ENCODE results near the gene ZNF3.

The ZNF3 gene

DNA sequence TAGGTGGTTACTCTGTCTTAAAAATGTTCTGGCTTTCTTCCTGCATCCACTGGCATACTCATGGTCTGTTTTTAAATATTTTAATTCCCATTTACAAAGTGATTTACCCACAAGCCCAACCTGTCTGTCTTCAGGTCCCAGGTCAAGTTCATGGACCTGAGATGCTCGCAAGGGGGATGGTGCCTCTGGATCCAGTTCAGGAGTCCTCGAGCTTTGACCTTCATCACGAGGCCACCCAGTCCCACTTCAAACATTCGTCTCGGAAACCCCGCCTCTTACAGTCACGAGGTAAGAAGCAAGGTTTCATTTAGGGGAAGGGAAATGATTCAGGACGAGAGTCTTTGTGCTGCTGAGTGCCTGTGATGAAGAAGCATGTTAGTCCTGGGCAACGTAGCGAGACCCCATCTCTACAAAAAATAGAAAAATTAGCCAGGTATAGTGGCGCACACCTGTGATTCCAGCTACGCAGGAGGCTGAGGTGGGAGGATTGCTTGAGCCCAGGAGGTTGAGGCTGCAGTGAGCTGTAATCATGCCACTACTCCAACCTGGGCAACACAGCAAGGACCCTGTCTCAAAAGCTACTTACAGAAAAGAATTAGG, 57.4 kb downstream of the ZNF3 start:
- DNase-seq: no peak
- in situ Hi-C loops (cut with HindIII; ENCODE audit: low pct_ligation_motif_present, low pct_unique_long_range_greater_than_20kb, low sequenced_read_pairs): no loop called here

DNA sequence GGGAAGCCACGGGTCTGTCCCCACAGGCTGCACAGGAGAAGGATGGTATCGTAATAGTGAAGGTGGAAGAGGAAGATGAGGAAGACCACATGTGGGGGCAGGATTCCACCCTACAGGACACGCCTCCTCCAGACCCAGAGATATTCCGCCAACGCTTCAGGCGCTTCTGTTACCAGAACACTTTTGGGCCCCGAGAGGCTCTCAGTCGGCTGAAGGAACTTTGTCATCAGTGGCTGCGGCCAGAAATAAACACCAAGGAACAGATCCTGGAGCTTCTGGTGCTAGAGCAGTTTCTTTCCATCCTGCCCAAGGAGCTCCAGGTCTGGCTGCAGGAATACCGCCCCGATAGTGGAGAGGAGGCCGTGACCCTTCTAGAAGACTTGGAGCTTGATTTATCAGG, 58.0 kb downstream of the ZNF3 start:
- no peak for DNase-seq
- in situ Hi-C loops (cut with HindIII; ENCODE audit: low pct_ligation_motif_present, low pct_unique_long_range_greater_than_20kb, low sequenced_read_pairs): no loop called here

- in situ Hi-C loops (cut with HindIII; ENCODE audit: low pct_ligation_motif_present, low pct_unique_long_range_greater_than_20kb, low sequenced_read_pairs): no loop called here
- no peak for DNase-seq
Measured at GRCh38 chr7:100022621-100023020, 58.9 kb downstream of the ZNF3 start.

GRCh38 chr7:100021297-100021696, 60.2 kb downstream of the ZNF3 start:
- no peak for DNase-seq
- in situ Hi-C loops (cut with HindIII; ENCODE audit: low pct_ligation_motif_present, low pct_unique_long_range_greater_than_20kb, low sequenced_read_pairs): no loop called here

Data from ACHN (cell line).